Spinal cord (tissue), 4 donors: ENCODE results near the gene ZNF132. TPM values are rescaled to one million over a fixed set of nuclear protein-coding genes. Genes with fewer than 3 reads are reported as not detected.

ENCODE experiments used
- polyA plus RNA-seq, 2 donors: library from polyadenylated mRNA; unstranded; fragments of 120-200 nt; gene quantifications; one replicate each; pipeline ENCODE4 v1.2.1, GENCODE V29; 2013; ENCODE audit not compliant: insufficient read length in 2 of 2
- small RNA-seq: library from RNA; depleted of rRNA; stranded (forward); fragments of <200 nt; gene quantifications from one replicate; pipeline ENCODE3, GENCODE V24; 2014; ENCODE audit warnings: low replicate concordance
- total RNA-seq, 2 donors: library from RNA; depleted of rRNA in 1 of 2; stranded (reverse); fragments of 120-200 nt in 1 of 2; fragments of >200 nt in 1 of 2; gene quantifications; one replicate each; pipeline versions ENCODE4 v1.2.3 to v1.2.4, GENCODE V29; 2013 to 2014

The ZNF132 gene
- total and polyA plus RNA-seq, 4 donors, result 11.1 to 20.7 (median 12.1) TPM

Small RNAs within 50 kb of the gene (small RNA-seq; reads per million reads assigned to genes)
- gene MIR4754 (not detected), gene RNU6-1337P (not detected)

Other genes with a start within 250 kb of the ZNF132 start
- 10 to 100 TPM; 46.3 to 52.6 TPM for gene ZNF544, start 211.2 kb downstream of the ZNF132 start, total RNA-seq
- gene ZNF544, start 211.2 kb downstream of the ZNF132 start, polyA plus RNA-seq, result 10 to 100 TPM; 28.9 to 40.4 TPM
- gene ZNF8, start 161.2 kb downstream of the ZNF132 start, total RNA-seq, result 10 to 100 TPM in 1 of 2 donors, 1 to 10 TPM in 1; 9.5 to 12.0 TPM
- gene ZNF8, start 161.2 kb downstream of the ZNF132 start, polyA plus RNA-seq, result 10 to 100 TPM in 1 of 2 donors, 1 to 10 TPM in 1; 8.2 to 13.9 TPM
- 10 to 100 TPM; 33.9 to 49.3 TPM for gene ERVK3-1, start 134.8 kb downstream of the ZNF132 start, total RNA-seq
- 10 to 100 TPM; 65.3 to 68.5 TPM for gene ERVK3-1, start 134.8 kb downstream of the ZNF132 start, polyA plus RNA-seq
- gene ZSCAN22, start 113.2 kb downstream of the ZNF132 start, total RNA-seq, result 1 to 10 TPM; 2.3 to 3.4 TPM
- gene ZSCAN22, start 113.2 kb downstream of the ZNF132 start, polyA plus RNA-seq, result 1 to 10 TPM; 3.1 to 3.4 TPM
- 10 to 100 TPM in 1 of 2 donors, 1 to 10 TPM in 1; 2.0 to 10.8 TPM for gene A1BG, start 86.7 kb downstream of the ZNF132 start, total RNA-seq
- gene A1BG, start 86.7 kb downstream of the ZNF132 start, polyA plus RNA-seq, result 1 to 10 TPM; 5.0 TPM
- 1 to 10 TPM; 3.7 to 4.9 TPM for gene ZNF497, start 77.4 kb downstream of the ZNF132 start, total RNA-seq
- gene ZNF497, start 77.4 kb downstream of the ZNF132 start, polyA plus RNA-seq, result 1 to 10 TPM; 6.9 to 9.1 TPM
- gene ZNF837, start 59.1 kb downstream of the ZNF132 start, total RNA-seq, result 1 to 10 TPM in 1 of 2 donors, under 1 TPM in 1; 0.99 to 2.3 TPM
- gene ZNF837, start 59.1 kb downstream of the ZNF132 start, polyA plus RNA-seq, result 1 to 10 TPM; 2.6 to 3.2 TPM
- 1,000 to 10,000 TPM in 1 of 2 donors, 100 to 1,000 TPM in 1; 925 to 1,177 TPM for gene RPS5, start 52.9 kb downstream of the ZNF132 start, total RNA-seq
- 100 to 1,000 TPM; 731 to 753 TPM for gene RPS5, start 52.9 kb downstream of the ZNF132 start, polyA plus RNA-seq
- gene RNF225, start 44.5 kb downstream of the ZNF132 start, total RNA-seq, result not detected
- not detected for gene RNF225, start 44.5 kb downstream of the ZNF132 start, polyA plus RNA-seq
- gene ZNF584, start 31.5 kb downstream of the ZNF132 start, total RNA-seq, result 10 to 100 TPM; 16.8 to 18.3 TPM
- gene ZNF584, start 31.5 kb downstream of the ZNF132 start, polyA plus RNA-seq, result 10 to 100 TPM; 13.8 to 15.4 TPM
- gene ZNF324B, start 11.5 kb upstream of the ZNF132 start, total RNA-seq, result 10 to 100 TPM in 1 of 2 donors, 1 to 10 TPM in 1; 8.2 to 10.1 TPM
- gene ZNF324B, start 11.5 kb upstream of the ZNF132 start, polyA plus RNA-seq, result 1 to 10 TPM; 7.3 to 9.8 TPM
- gene ZNF324, start 26.9 kb upstream of the ZNF132 start, total RNA-seq, result 10 to 100 TPM; 12.2 to 14.5 TPM
- gene ZNF324, start 26.9 kb upstream of the ZNF132 start, polyA plus RNA-seq, result 10 to 100 TPM; 12.9 to 15.2 TPM
- 10 to 100 TPM in 1 of 2 donors, 1 to 10 TPM in 1; 5.8 to 19.3 TPM for gene ZNF446, start 36.2 kb upstream of the ZNF132 start, total RNA-seq
- gene ZNF446, start 36.2 kb upstream of the ZNF132 start, polyA plus RNA-seq, result 10 to 100 TPM; 20.6 to 21.2 TPM
- gene SLC27A5, start 71.8 kb upstream of the ZNF132 start, total RNA-seq, result 10 to 100 TPM in 1 of 2 donors, 1 to 10 TPM in 1; 9.5 to 25.5 TPM
- 10 to 100 TPM; 21.4 to 24.4 TPM for gene SLC27A5, start 71.8 kb upstream of the ZNF132 start, polyA plus RNA-seq
- 1 to 10 TPM; 3.8 to 4.4 TPM for gene ZBTB45, start 79.7 kb upstream of the ZNF132 start, total RNA-seq
- gene ZBTB45, start 79.7 kb upstream of the ZNF132 start, polyA plus RNA-seq, result 10 to 100 TPM; 21.0 to 22.4 TPM
- 100 to 1,000 TPM; 203 to 275 TPM for gene TRIM28, start 103.9 kb upstream of the ZNF132 start, total RNA-seq
- 100 to 1,000 TPM; 499 to 522 TPM for gene TRIM28, start 103.9 kb upstream of the ZNF132 start, polyA plus RNA-seq
- gene CHMP2A, start 115.0 kb upstream of the ZNF132 start, total RNA-seq, result 100 to 1,000 TPM in 1 of 2 donors, 10 to 100 TPM in 1; 47.4 to 115 TPM
- 100 to 1,000 TPM; 134 to 143 TPM for gene CHMP2A, start 115.0 kb upstream of the ZNF132 start, polyA plus RNA-seq
- 10 to 100 TPM; 49.6 to 80.3 TPM for gene UBE2M, start 118.5 kb upstream of the ZNF132 start, total RNA-seq
- gene UBE2M, start 118.5 kb upstream of the ZNF132 start, polyA plus RNA-seq, result 100 to 1,000 TPM; 134 to 138 TPM
- 10 to 100 TPM; 10.3 to 26.5 TPM for gene MZF1, start 133.2 kb upstream of the ZNF132 start, total RNA-seq
- 10 to 100 TPM; 37.7 to 51.7 TPM for gene MZF1, start 133.2 kb upstream of the ZNF132 start, polyA plus RNA-seq